SK-N-SH (cell line): Measurements from ENCODE around the gene SUPT3H. TPM values are rescaled to one million over a fixed set of nuclear protein-coding genes. Genes with fewer than 3 reads are reported as not detected.
"Not testable (repeated sequence)": the region's sequence is repeated elsewhere in the genome, so short reads cannot be mapped to it uniquely, and the experiment has no call there.

Experiments used
- CTCF ChIA-PET: fragments of 300-600, 350-600 bp; formaldehyde crosslinking; extraction: SDS; loops from one replicate; lab custom pipeline; 2021; lab: Yijun Ruan, JAX
- POLR2A ChIA-PET: fragments of 350-600 bp; sonication (Branson Sonifier 250); formaldehyde crosslinking; extraction: SDS; loops from one replicate; lab custom pipeline; 2020; ENCODE audit warnings: antibody characterized with exemption, inconsistent platforms; lab: Yijun Ruan, JAX
- DNase-seq: peaks from one replicate; pipeline ENCODE4 v3.0.0; 2012
- H2AFZ ChIP-seq: fragments of 200-600 bp; sonication (generic); 2 replicates; pipeline ENCODE4 v1.8.1; 2016; ENCODE audit warnings: antibody characterized with exemption, mild to moderate bottlenecking, low read depth
- H3F3A ChIP-seq: fragments of 200-600 bp; sonication (generic); replicated peaks from 2 replicates; pipeline ENCODE3; 2016; ENCODE audit warnings: antibody characterized with exemption, mild to moderate bottlenecking; ENCODE audit not compliant: insufficient read depth
- H3K27ac ChIP-seq, 2 experiments: fragments of 200-500 bp in 1 of 2; fragments of 200-600 bp in 1 of 2; sonication (Bioruptor generic) in 1 of 2; sonication (generic), shearing (Covaris generic) in 1 of 2; 2 replicates each; pipeline versions ENCODE4 v1.5.1 to v1.6.1; 2014 to 2016; ENCODE audit warnings: low read depth in 2 of 2, inconsistent platforms in 1 of 2, low read length in 1 of 2, mild to moderate bottlenecking in 1 of 2, mixed read lengths in 1 of 2
- H3K27me3 ChIP-seq: fragments of 200-600 bp; sonication (generic), shearing (Covaris generic); 2 replicates; pipeline ENCODE4 v1.6.1; 2016; ENCODE audit warnings: mixed run types; ENCODE audit not compliant: insufficient read depth
- H3K36me3 ChIP-seq, 2 experiments: fragments of 200-500 bp in 1 of 2; fragments of 200-600 bp in 1 of 2; sonication (Bioruptor generic) in 1 of 2; sonication (generic) in 1 of 2; replicated peaks in 1 of 2; 2 replicates each; pipeline versions ENCODE3 to v1.5.1; 2014 to 2016; ENCODE audit warnings: low read length in 1 of 2, mild to moderate bottlenecking in 1 of 2; ENCODE audit not compliant: insufficient read depth in 2 of 2, control insufficient read depth in 1 of 2
- H3K4me1 ChIP-seq, 2 experiments: fragments of 200-500 bp in 1 of 2; fragments of 200-600 bp in 1 of 2; sonication (Bioruptor generic) in 1 of 2; sonication (generic), shearing (Covaris generic) in 1 of 2; 2 replicates each; pipeline versions ENCODE4 v1.5.1 to v1.6.1; 2014 to 2016; ENCODE audit warnings: low read depth in 1 of 2, low read length in 1 of 2, mixed run types in 1 of 2; ENCODE audit not compliant: insufficient read depth in 2 of 2, control insufficient read depth in 1 of 2
- H3K4me2 ChIP-seq: fragments of 200-600 bp; sonication (generic), shearing (Covaris generic); 2 replicates; pipeline ENCODE4 v1.6.1; 2017; ENCODE audit warnings: mixed run types
- H3K4me3 ChIP-seq, 2 experiments: fragments of 200-500 bp in 1 of 2; fragments of 200-600 bp in 1 of 2; sonication (Bioruptor generic) in 1 of 2; sonication (generic), shearing (Covaris generic) in 1 of 2; 2 replicates each; pipeline versions ENCODE4 v1.5.1 to v1.8.1; 2014 to 2016; ENCODE audit warnings: low read depth in 2 of 2, inconsistent platforms in 1 of 2, low read length in 1 of 2, mild to moderate bottlenecking in 1 of 2, mixed read lengths in 1 of 2, moderate library complexity in 1 of 2
- H3K79me2 ChIP-seq: fragments of 200-600 bp; sonication (generic); 2 replicates; pipeline ENCODE4 v1.8.1; 2017; ENCODE audit warnings: mild to moderate bottlenecking; ENCODE audit not compliant: insufficient read depth
- H3K9ac ChIP-seq: fragments of 200-600 bp; sonication (generic); 2 replicates; pipeline ENCODE4 v1.6.1; 2017; ENCODE audit warnings: mixed run types
- H3K9me2 ChIP-seq: fragments of 200-600 bp; sonication (generic); 2 replicates; pipeline ENCODE4 v1.6.1; 2017; ENCODE audit warnings: mixed run types
- H3K9me3 ChIP-seq: fragments of 200-600 bp; sonication (generic); 2 replicates; pipeline ENCODE4 v1.6.1; 2017; ENCODE audit warnings: mixed run types, mild to moderate bottlenecking, moderate library complexity
- H4K20me1 ChIP-seq: fragments of 200-600 bp; sonication (generic); 2 replicates; pipeline ENCODE4 v1.6.1; 2017; ENCODE audit warnings: mild to moderate bottlenecking, mixed run types; ENCODE audit not compliant: insufficient read depth
- FOSL2 ChIP-seq: IDR thresholded peaks from 2 replicates; pipeline ENCODE4 v1.4.0; 2012; ENCODE audit warnings: low read depth, mild to moderate bottlenecking, moderate library complexity, borderline replicate concordance
- FOXM1 ChIP-seq: IDR thresholded peaks from 2 replicates; pipeline ENCODE4 v1.4.0; 2012; ENCODE audit warnings: low read depth, mild to moderate bottlenecking
- GABPA ChIP-seq: IDR thresholded peaks from 2 replicates; pipeline ENCODE4 v1.4.0; 2012; ENCODE audit warnings: low read depth, mild to moderate bottlenecking
- IRF3 ChIP-seq: fragments of 150-350 bp; IDR thresholded peaks from 2 replicates; pipeline ENCODE4 v1.6.1; 2016; ENCODE audit warnings: mild to moderate bottlenecking, low read depth, low read length
- JUND ChIP-seq: IDR thresholded peaks from 2 replicates; pipeline ENCODE4 v1.4.0; 2012
- MAX ChIP-seq: IDR thresholded peaks from 2 replicates; pipeline ENCODE4 v1.4.0; 2012; ENCODE audit warnings: low read depth
- MEF2A ChIP-seq: IDR thresholded peaks from 2 replicates; pipeline ENCODE4 v1.4.0; 2012; ENCODE audit warnings: low read depth, borderline replicate concordance
- MXI1 ChIP-seq: IDR thresholded peaks from 2 replicates; pipeline ENCODE4 v1.6.1; 2012; ENCODE audit warnings: mild to moderate bottlenecking, low read depth, low read length, improper control_type of control experiment
- NFIC ChIP-seq: IDR thresholded peaks from 2 replicates; pipeline ENCODE4 v1.4.0; 2012; ENCODE audit warnings: borderline replicate concordance
- NRF1 ChIP-seq: IDR thresholded peaks from 2 replicates; pipeline ENCODE4 v1.6.1; 2012; ENCODE audit warnings: low read depth, mild to moderate bottlenecking, low read length
- PBX3 ChIP-seq: IDR thresholded peaks from 2 replicates; pipeline ENCODE4; 2012
- RXRA ChIP-seq: IDR thresholded peaks from 2 replicates; pipeline ENCODE4 v1.4.0; 2012; ENCODE audit warnings: low read depth, mild to moderate bottlenecking, borderline replicate concordance
- SMC3 ChIP-seq: IDR thresholded peaks from 2 replicates; pipeline ENCODE4 v1.6.1; 2012; ENCODE audit warnings: low read depth, low read length, improper control_type of control experiment
- TEAD4 ChIP-seq: IDR thresholded peaks from 2 replicates; pipeline ENCODE4 v1.4.0; 2012; ENCODE audit warnings: mild to moderate bottlenecking, borderline replicate concordance; ENCODE audit not compliant: insufficient read depth
- WGBS: methylation state at CpG from one replicate; pipeline ENCODE4 v1.1.6; 2017; ENCODE audit warnings: low lambda C conversion rate; 5-methylcytosine and 5-hydroxymethylcytosine counted together
- polyA plus RNA-seq, 3 experiments: library from polyadenylated mRNA; depleted of rRNA; stranded (reverse); fragments of >200 nt; gene quantifications; 2 replicates each; pipeline ENCODE4 v1.2.3, GENCODE V29; 2012
- TF ChIP-seq, protein P1 (sequence below): fragments of 150-350 bp; IDR thresholded peaks from 2 replicates; pipeline ENCODE4 v1.6.1; 2017; ENCODE audit warnings: antibody characterized with exemption, low read length, low read depth, borderline replicate concordance
- TF ChIP-seq, protein P2 (sequence below): IDR thresholded peaks from 2 replicates; pipeline ENCODE4 v1.4.0; 2012; ENCODE audit warnings: low read depth, borderline replicate concordance

Gene SUPT3H
- polyA plus RNA-seq, 1 of the 3 experiments (the other 2 are of a cell fraction) = 10.9 TPM

GRCh38 chr6:45062659-45063058 is 315.1 kb downstream of the SUPT3H start:
- H3F3A ChIP-seq, H4K20me1 ChIP-seq, H3K9me2 ChIP-seq, H3K36me3 ChIP-seq, DNase-seq, H3K27ac ChIP-seq, H3K4me3 ChIP-seq, POLR2A ChIA-PET, H2AFZ ChIP-seq, H3K9me3 ChIP-seq, CTCF ChIA-PET, H3K27me3 ChIP-seq, H3K79me2 ChIP-seq, H3K9ac ChIP-seq, H3K4me1 ChIP-seq, H3K4me2 ChIP-seq: not testable (repeated sequence)
- WGBS = 87% methylated on average over 10 of the region's 15 CpGs

GRCh38 chr6:45057711-45058110 is 320.0 kb downstream of the SUPT3H start:
- H4K20me1 ChIP-seq = no peaks in the 10 kb centered on the region
- H3K4me2 ChIP-seq = no peak overlapping the region
- H3K27ac ChIP-seq = no peak overlapping the region
- no peak overlapping the region for H3K9ac ChIP-seq
- no peaks in the 10 kb centered on the region for H3F3A ChIP-seq
- POLR2A ChIA-PET = no interaction called here
- no peaks in the 10 kb centered on the region for H3K79me2 ChIP-seq
- H3K4me3 ChIP-seq = no peak overlapping the region
- H2AFZ ChIP-seq = no peak overlapping the region
- no peaks in the 10 kb centered on the region for H3K36me3 ChIP-seq
- DNase-seq = no peak
- no peaks in the 10 kb centered on the region for H3K9me2 ChIP-seq
- H3K9me3 ChIP-seq = no peaks in the 10 kb centered on the region
- no peaks in the 10 kb centered on the region for H3K4me1 ChIP-seq
- no peak for TF ChIP-seq RXRA
- TF ChIP-seq MEF2A = no peak
- TF ChIP-seq, protein P1, sequence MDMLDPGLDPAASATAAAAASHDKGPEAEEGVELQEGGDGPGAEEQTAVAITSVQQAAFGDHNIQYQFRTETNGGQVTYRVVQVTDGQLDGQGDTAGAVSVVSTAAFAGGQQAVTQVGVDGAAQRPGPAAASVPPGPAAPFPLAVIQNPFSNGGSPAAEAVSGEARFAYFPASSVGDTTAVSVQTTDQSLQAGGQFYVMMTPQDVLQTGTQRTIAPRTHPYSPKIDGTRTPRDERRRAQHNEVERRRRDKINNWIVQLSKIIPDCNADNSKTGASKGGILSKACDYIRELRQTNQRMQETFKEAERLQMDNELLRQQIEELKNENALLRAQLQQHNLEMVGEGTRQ = no peak
- no peak for TF ChIP-seq MAX
- TF ChIP-seq PBX3 = no peak
- TF ChIP-seq NRF1 = no peak
- no peak for TF ChIP-seq SMC3
- TF ChIP-seq JUND = no peak
- TF ChIP-seq GABPA = no peak
- TF ChIP-seq FOSL2 = no peak
- TF ChIP-seq MXI1 = no peak
- 84% methylated on average over 3 of the region's 3 CpGs for WGBS
- no peaks in the 10 kb centered on the region for H3K27me3 ChIP-seq
- CTCF ChIA-PET = no interaction called here

GRCh38 chr6:45054610-45055009 is 323.1 kb downstream of the SUPT3H start:
- Histone ChIP-seq H3K9me2 (no peaks in the 10 kb centered on the region), H3K27ac (no peak overlapping the region), H3K4me2 (no peak overlapping the region), H3K4me3 (no peak overlapping the region), H4K20me1 (no peaks in the 10 kb centered on the region), H3K27me3 (no peaks in the 10 kb centered on the region), H2AFZ (no peak overlapping the region), H3K36me3 (no peaks in the 10 kb centered on the region), H3F3A (no peaks in the 10 kb centered on the region), H3K9me3 (no peaks in the 10 kb centered on the region), H3K79me2 (no peaks in the 10 kb centered on the region), H3K4me1 (no peaks in the 10 kb centered on the region; a peak in 1 of 4 replicates), H3K9ac (no peak overlapping the region)
- no peak for DNase-seq
- ChIA-PET POLR2A (no interaction called here), CTCF (no interaction called here)
- 63% methylated on average over 1 of the region's 1 CpG for WGBS
- TF ChIP-seq TEAD4 (no peak), NFIC (no peak), PBX3 (no peak), MAX (no peak), NRF1 (no peak), IRF3 (no peak), FOXM1 (no peak), FOSL2 (no peak)
- TF ChIP-seq, protein P2, sequence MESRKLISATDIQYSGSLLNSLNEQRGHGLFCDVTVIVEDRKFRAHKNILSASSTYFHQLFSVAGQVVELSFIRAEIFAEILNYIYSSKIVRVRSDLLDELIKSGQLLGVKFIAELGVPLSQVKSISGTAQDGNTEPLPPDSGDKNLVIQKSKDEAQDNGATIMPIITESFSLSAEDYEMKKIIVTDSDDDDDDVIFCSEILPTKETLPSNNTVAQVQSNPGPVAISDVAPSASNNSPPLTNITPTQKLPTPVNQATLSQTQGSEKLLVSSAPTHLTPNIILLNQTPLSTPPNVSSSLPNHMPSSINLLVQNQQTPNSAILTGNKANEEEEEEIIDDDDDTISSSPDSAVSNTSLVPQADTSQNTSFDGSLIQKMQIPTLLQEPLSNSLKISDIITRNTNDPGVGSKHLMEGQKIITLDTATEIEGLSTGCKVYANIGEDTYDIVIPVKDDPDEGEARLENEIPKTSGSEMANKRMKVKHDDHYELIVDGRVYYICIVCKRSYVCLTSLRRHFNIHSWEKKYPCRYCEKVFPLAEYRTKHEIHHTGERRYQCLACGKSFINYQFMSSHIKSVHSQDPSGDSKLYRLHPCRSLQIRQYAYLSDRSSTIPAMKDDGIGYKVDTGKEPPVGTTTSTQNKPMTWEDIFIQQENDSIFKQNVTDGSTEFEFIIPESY = no peak
